Measurements from ENCODE around the gene ANO1. TPM values are rescaled to one million over a fixed set of nuclear protein-coding genes. Genes with fewer than 3 reads are reported as not detected.
A peak's percentile ranks its signal among the peaks of the same experiment; 100 is the strongest.

The ANO1 gene
- total RNA-seq, 4 donors from 2014 or later, result 87.7 to 133 (median 108) TPM

GRCh38 chr11:70109006-70109405 is 30.9 kb downstream of the ANO1 start:
- Histone ChIP-seq H3K9me3 (no peaks in the 10 kb centered on the region), H3K27ac (no peak overlapping the region), H3K4me3 (no peak overlapping the region), H3K4me1 (peaks cover 5% of the 10 kb centered on the region), H3K36me3 (peaks cover 4% of the 10 kb centered on the region), H3K27me3 (peaks cover 3% of the 10 kb centered on the region)
- no peak for DNase-seq (ENCODE audit: low spot score in 2 of 2)
- 65% methylated on average over 7 of the region's 7 CpGs for WGBS
- TF ChIP-seq CTCF (IDR thresholded peaks at IDR 0.05), result no peak
- no peak for TF ChIP-seq EP300 (IDR thresholded peaks at IDR 0.05)

- Histone ChIP-seq H3K9me3 (no peaks in the 10 kb centered on the region), H3K27ac (no peak overlapping the region), H3K4me3 (no peak overlapping the region), H3K4me1 (peaks cover 5% of the 10 kb centered on the region), H3K27me3 (no peaks in the 10 kb centered on the region), H3K36me3 (peaks cover 4% of the 10 kb centered on the region)
- WGBS, result 89% methylated on average over 6 of the region's 6 CpGs
- no peak for DNase-seq (ENCODE audit: low spot score in 2 of 2)
- TF ChIP-seq EP300 (IDR thresholded peaks at IDR 0.05) (no peak), CTCF (IDR thresholded peaks at IDR 0.05) (no peak), POLR2AphosphoS5 (IDR thresholded peaks at IDR 0.05) (no peak), POLR2A (IDR thresholded peaks at IDR 0.05) (no peak)
Measured at GRCh38 chr11:70109903-70110302, 31.8 kb downstream of the ANO1 start.

GRCh38 chr11:70110538-70111055 is 32.5 kb downstream of the ANO1 start:
- Histone ChIP-seq H3K4me3 (no peak overlapping the region), H3K36me3 (peaks cover 4% of the 10 kb centered on the region), H3K4me1 (peaks cover 5% of the 10 kb centered on the region), H3K27me3 (no peaks in the 10 kb centered on the region), H3K27ac (peak overlapping the region; percentile 68), H3K9me3 (no peaks in the 10 kb centered on the region)
- TF ChIP-seq CTCF (IDR thresholded peaks at IDR 0.05) (no peak), EP300 (IDR thresholded peaks at IDR 0.05) (no peak), POLR2A (IDR thresholded peaks at IDR 0.05) (no peak), POLR2AphosphoS5 (IDR thresholded peaks at IDR 0.05) (no peak)
- 83% methylated on average over 16 of the region's 17 CpGs for WGBS
- no peak for DNase-seq (ENCODE audit: low spot score in 2 of 2)

- WGBS, result 57% methylated on average over 29 of the region's 29 CpGs
- H3K4me3 ChIP-seq, result no peak overlapping the region
Measured at GRCh38 chr11:70111269-70112016, 33.3 kb downstream of the ANO1 start.

GRCh38 chr11:70112017-70112434 is 33.9 kb downstream of the ANO1 start:
- WGBS, result 42% methylated on average over 5 of the region's 5 CpGs
- Histone ChIP-seq H3K9me3 (no peaks in the 10 kb centered on the region), H3K27me3 (no peaks in the 10 kb centered on the region), H3K4me3 (no peak overlapping the region), H3K36me3 (peaks cover 4% of the 10 kb centered on the region), H3K27ac (peak overlapping the region; percentile 68), H3K4me1 (peaks cover 5% of the 10 kb centered on the region)
- DNase-seq (ENCODE audit: low spot score in 2 of 2), result no peak
- TF ChIP-seq EP300 (IDR thresholded peaks at IDR 0.05) (no peak), POLR2A (IDR thresholded peaks at IDR 0.05) (no peak), CTCF (IDR thresholded peaks at IDR 0.05) (no peak), POLR2AphosphoS5 (IDR thresholded peaks at IDR 0.05) (no peak)

More at GRCh38 chr11:70111269-70112016, 33.3 kb downstream of the ANO1 start:
- H3K9me3 ChIP-seq, result no peaks in the 10 kb centered on the region
- no peak for TF ChIP-seq POLR2A (IDR thresholded peaks at IDR 0.05)
- H3K4me1 ChIP-seq, result peaks cover 5% of the 10 kb centered on the region
- H3K27ac ChIP-seq, result peak overlapping the region; percentile 68
- DNase-seq (ENCODE audit: low spot score in 2 of 2), result peak in 1 of 2 donors; percentile 87
- H3K36me3 ChIP-seq, result peaks cover 4% of the 10 kb centered on the region
- H3K27me3 ChIP-seq, result no peaks in the 10 kb centered on the region
